ENCODE data around the gene EP400.
"Not testable (repeated sequence)": the region's sequence is repeated elsewhere in the genome, so short reads cannot be mapped to it uniquely, and the experiment has no call there.

The EP400 gene

GRCh38 chr12:131928080-131928710 lies 21.5 kb upstream of the EP400 start:
- no peak for DNase-seq (ENCODE audit: low read depth in 2 of 2)

DNA sequence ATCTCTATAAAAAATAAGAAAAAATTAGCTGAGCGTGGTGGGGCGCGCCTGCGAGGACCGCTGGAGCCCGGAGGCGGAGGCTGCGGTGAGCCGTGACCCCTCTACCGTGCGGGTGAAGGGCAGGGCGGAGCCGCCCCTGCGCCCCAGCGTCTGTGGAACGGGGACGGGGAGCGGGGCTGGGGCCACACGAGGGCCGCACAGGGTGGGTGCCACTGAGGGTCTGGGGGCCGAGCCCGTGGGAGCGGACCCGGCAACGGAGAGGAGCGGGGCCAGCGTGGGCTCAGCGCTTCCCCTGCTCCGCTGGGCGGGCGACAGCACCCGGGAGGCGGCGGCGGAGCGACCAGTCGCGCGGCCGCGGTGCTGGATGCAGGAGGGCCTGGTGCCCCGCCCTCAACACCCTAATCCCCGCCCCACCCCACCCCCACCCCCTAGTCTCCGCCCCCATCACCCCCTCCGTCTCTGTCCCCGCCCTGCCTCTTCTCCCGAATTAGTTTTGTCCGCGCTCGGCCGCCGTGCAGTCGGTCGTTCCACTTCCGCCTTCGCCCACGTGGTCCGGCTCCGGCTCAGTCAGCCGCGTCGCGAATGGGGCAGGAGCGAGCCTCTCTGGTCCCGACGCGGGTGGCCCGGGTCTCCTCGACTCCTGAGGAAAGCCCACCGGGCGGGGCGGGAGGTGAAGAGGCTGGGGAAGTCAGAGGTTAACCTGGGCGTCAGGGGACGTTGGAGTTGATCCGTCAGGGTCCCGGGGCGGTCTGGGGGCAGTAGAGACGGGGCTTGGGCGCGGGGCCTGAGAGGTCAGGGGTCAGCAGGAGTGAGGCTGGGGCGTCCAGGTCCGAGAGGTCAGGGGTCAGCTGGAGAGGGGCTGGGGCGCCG lies 20.8 kb upstream of the EP400 start, which contains the start of gene PUS1:
Gene PUS1 (plus strand): TSS at position 566 of the 870 bp plus-strand sequence. CDS start 447 bp downstream, outside the sequence.
- DNase-seq (ENCODE audit: low read depth in 2 of 2) = peak; percentile 83 to 84

DNA sequence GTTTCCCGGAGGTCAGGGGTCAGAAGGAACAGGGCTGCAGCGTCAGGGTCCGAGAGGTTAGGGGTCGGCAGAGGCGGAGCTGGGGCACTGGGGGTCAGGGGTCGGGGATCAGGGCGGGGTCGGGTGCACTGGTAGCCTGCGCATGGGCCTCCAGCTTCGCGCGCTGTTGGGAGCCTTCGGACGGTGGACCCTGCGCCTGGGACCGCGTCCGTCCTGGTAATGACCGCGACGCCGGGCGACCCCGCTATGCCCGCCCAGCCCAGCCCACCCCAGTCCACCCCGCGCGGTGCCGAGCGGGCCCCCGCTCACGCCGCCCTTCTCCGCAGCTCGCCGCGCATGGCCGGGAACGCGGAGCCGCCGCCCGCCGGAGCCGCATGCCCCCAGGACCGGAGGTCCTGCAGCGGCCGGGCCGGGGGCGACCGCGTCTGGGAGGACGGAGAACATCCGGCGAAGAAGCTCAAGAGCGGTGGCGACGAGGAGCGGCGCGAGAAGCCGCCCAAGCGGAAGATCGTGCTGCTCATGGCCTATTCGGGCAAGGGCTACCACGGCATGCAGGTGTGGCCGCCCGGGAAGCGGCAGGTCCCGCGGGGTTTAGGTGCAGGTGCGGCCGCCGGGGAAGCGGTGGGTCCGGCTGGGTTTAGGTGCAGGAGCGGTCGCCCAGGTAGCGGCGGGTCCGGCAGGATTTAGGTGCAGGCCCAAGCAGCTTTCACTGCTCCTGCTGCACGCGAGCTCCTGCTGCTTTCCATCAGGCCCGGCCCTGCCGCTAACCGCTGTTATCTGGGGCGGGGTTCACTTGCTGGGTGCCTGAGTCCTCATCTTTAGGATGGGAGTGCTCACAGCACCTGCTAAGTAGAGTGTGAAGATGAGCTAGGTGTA lies 19.9 kb upstream of the EP400 start:
- no peak for DNase-seq (ENCODE audit: low read depth in 2 of 2)

DNA sequence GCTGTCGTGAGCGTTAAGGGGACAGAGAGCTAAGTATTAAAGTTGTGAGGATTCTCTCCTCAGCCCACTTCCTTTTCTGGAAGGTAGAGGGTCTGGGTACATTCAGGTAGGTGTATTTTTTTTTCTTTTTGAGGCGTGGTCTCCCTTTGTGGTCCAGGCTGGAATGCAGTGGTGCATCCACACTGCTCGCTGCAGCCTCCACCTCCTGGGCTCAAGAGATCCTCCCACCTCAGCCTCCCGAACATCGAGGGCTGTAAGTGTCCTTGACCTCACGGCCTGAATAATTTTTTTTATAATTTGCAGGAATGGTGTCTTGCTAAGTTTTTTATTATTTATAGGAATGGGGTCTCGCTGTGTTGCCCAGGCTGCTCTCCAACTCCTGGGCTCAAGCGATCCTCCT lies 19.2 kb upstream of the EP400 start:
- DNase-seq (ENCODE audit: low read depth in 2 of 2) = no peak

DNA sequence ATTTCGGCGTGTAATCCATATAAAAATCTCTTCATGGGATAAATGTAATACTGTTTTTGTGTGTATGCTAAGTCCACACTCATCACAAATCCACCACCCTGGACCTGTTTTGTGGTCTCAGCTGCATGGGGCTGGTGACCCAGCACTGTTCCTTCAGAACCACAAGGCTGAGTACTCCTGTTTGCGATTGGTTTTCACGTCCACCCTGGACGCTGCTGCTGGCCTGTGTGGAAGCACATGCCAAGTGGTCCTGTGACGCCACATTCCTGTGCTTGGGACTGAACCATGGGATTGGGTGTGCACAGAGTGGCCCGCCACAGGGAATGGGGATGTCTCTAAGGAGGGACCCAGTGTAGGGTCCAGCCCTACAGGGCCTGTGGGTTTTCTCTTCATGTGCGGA lies 16.4 kb upstream of the EP400 start:
- no peak for DNase-seq (ENCODE audit: low read depth in 2 of 2)

- no peak for DNase-seq (ENCODE audit: low read depth in 2 of 2)
These were observed 15.2 kb upstream of the EP400 start for GRCh38 chr12:131934535-131934934.

GRCh38 chr12:131938082-131938481 lies 11.7 kb upstream of the EP400 start:
- no peak for DNase-seq (ENCODE audit: low read depth in 2 of 2)

- DNase-seq (ENCODE audit: low read depth in 2 of 2) = no peak
These were observed 10.7 kb upstream of the EP400 start for GRCh38 chr12:131939007-131939406.

GRCh38 chr12:131940141-131940547 lies 9.6 kb upstream of the EP400 start:
- DNase-seq (ENCODE audit: low read depth in 2 of 2) = no peak

GRCh38 chr12:131941116-131941986 lies 8.4 kb upstream of the EP400 start:
- DNase-seq (ENCODE audit: low read depth in 2 of 2) = no peak

GRCh38 chr12:131941987-131942341 lies 7.8 kb upstream of the EP400 start:
- no peak for DNase-seq (ENCODE audit: low read depth in 2 of 2)

- no peak for DNase-seq (ENCODE audit: low read depth in 2 of 2)
These were observed 7.1 kb upstream of the EP400 start for GRCh38 chr12:131942671-131943070.

GRCh38 chr12:131943389-131943788 lies 6.4 kb upstream of the EP400 start:
- DNase-seq (ENCODE audit: low read depth in 2 of 2) = no peak

GRCh38 chr12:131943876-131944275 lies 5.9 kb upstream of the EP400 start:
- DNase-seq (ENCODE audit: low read depth in 2 of 2) = no peak

DNA sequence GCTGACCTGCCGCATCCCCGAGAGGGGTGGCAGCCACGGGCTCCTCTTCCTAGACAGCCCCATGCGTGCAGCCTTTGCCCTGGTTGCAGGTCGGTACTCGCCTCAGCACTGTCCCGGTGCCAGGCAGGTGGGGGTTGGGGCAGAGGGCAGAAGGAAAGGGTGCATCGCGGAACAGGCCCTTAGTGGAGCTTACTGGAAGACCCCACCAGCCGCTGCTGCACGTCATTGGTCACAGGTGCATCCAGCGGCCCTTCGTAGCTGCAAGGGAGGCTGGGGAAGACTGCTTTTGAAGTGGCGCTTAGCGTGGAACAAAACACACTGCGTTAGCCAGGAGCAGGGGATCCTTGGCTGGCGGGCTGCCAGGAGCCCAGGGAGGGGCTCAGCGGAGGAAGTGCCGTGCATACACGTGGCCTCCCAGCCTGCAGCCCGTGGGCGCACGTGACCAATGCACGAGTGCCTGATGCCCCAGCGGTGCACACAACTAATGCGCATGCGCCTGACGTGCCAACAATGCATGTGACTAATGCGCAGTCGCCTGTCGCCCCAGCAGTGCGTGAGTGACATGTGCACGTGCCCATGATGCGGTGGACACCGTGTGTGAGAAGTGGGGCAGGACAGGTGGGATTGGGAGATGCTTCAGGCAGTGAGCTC lies 5.0 kb upstream of the EP400 start:
- no peak for DNase-seq (ENCODE audit: low read depth in 2 of 2)

DNA sequence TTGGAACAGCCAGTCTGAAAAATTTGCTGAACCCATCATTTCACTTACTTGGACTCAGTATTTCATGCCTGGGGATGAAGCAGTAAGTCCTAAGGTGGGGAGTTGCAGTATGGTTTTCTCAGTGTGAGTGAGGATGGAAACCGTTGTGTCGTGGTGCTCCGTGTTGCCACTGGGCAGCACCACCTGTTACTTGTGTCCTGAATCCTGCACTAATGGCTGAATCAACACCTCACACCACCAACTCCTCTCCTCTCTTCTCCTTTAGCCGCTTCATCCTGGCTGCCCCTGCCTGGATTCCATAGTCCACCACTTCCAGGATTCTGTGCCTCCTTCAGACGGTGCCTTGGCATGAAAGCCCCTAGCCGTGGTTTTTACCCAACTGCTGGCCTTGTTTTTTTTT lies 3.0 kb upstream of the EP400 start:
- no peak for DNase-seq (ENCODE audit: low read depth in 2 of 2)

DNA sequence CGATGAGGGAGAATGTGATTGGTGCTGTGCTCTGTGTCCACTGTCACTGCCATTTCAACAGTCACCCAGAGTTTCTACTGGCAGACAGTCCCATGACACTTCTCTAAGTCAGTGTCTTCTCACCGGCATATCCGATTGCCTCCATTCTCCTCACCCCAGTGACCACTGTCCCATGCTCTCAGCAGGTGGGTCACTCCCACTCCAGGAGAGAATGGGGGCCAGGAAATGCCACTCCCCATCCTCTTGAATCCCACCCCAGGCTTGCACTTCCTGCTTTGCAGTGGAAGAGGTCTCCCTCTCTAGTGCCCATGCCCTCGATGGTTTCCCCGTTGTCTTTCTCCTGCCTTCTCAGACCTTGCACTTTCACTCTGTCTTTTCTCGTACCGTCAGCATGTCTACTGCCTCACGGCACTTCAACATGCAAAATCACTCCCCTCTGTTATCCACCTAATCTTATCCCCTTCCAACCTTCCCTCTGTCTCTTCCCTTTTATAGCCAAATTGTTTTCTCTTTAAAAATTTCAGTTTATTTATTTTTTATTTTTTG lies 2.2 kb upstream of the EP400 start:
- no peak for DNase-seq (ENCODE audit: low read depth in 2 of 2)

- DNase-seq (ENCODE audit: low read depth in 2 of 2) = no peak
These were observed 1.5 kb upstream of the EP400 start for GRCh38 chr12:131948166-131948712.

GRCh38 chr12:131948713-131949430 lies 870 bp upstream of the EP400 start:
- not testable (repeated sequence) for DNase-seq (ENCODE audit: low read depth in 2 of 2)

Measured in stimulated activated CD4-positive, alpha-beta T cell treated with anti-CD3 and anti-CD28 coated beads, Interleukin-1b, Interleukin-23, amount 100 ng/mL, for 1 hour (primary cell).